HCEC 1CT (cell line): ENCODE results near the gene PHF21A.
"Not testable (repeated sequence)": the region's sequence is repeated elsewhere in the genome, so short reads cannot be mapped to it uniquely, and the experiment has no call there.

Experiments used
- DNase-seq: peaks from one replicate; pipeline ENCODE4 v3.0.0-alpha.2; 2017

The PHF21A gene

DNA sequence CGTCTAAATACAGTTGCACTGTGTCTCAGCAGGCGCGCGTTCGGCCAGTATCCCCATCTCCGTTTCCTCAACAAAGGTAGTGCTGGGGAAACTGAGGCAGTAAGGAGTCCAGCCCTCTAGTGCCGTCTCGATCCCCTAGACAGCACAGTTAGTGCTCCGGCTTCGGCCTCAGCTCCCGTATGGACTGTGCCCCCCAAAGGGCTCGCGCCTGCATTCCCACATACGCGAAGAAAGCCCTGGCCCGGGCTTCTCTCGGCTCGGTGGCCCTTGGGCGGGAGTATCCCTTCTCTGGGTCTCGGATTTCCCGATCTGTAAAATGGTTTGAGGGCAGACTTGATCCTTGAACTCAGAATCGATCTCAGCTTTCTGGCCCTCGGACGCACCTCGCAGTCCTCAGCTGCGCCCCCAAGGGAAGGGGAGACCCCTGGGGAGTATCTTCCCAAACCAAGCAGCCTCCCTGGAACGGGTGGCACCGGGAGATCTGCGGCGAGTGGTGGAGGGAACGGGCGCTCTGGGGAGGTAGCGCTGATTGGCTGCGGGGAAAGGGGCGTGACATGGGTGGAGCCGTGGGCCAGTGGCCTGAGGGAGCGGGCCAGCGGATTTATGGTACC, 202.8 kb downstream of the PHF21A start:
- DNase-seq: peak; percentile 81

- DNase-seq: peak; percentile 99
Observed at GRCh38 chr11:45917623-45918330, 203.5 kb downstream of the PHF21A start, which contains the start of gene PEX16. Gene PEX16 (minus strand): TSS chr11:45917877. CDS start chr11:45917811, 66 bp downstream.

- no peak for DNase-seq
Observed at GRCh38 chr11:45917286-45917622, 204.0 kb downstream of the PHF21A start.

- DNase-seq: no peak
Observed at GRCh38 chr11:45915446-45915845, 205.8 kb downstream of the PHF21A start.

- DNase-seq: no peak
Observed at GRCh38 chr11:45913942-45914635, 207.2 kb downstream of the PHF21A start.

DNA sequence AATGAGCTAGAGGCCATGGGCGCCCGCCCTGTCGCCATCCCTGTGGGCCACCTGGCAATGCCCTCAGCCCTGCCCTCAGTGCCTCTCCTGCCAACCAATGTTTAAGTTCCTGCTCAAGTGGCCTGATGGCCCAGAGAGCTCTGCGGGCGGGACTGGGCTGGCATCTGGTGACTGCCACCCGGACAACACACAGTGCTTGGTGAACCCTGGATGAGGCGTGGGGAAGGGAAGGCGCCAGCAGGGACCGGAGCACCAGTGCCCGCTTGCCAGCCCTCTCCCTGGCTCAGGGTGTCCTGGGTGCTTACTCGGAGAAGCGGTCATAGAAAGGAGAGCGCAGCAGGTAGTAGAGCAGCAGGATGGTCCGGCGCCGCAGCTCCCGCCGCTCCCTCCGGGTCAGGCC, 207.7 kb downstream of the PHF21A start:
- no peak for DNase-seq

- DNase-seq: no peak
Observed at GRCh38 chr11:45910623-45911022, 210.6 kb downstream of the PHF21A start.

DNA sequence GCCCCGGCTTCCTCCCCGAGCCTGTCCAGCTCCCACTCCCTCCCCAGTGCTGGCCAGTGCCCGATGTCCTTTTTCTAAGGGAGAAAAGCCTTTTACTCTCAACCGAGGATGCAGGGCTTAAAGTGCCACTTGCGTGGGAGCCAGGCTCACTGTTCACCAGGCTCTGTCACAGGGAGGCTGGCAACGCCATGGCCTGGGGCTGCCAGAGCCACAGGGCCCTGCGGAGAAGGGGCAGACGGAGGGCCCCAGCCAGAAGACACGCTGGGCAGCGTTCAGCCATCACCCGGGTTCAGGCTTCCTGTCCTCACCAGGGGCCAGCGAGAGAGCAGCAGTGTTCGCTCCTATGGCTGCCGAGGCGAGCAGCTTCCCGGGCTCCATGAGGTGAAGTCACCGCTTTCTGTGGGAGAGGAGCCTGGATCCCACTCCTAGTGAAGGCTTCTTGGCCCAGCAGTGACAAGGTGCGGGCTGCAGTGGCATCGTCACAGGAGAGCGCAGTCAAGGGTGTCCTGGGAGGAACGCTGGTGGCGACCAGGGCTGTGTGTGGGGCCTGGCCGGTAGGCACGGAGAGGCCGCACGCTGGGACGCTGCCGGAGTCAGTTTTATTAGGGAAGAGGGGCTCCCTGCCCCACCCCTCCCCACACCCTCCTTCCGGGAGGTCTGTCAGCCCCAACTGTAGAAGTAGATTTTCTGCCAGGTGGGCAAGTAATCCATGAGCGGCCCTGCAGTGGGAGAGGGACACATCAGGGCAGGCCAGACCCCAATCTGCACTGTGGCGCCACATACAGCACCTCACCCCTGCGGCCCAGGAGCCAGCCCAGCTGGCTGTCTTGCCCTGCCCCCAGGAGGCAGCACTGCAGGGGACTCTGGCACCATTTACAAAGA, 211.4 kb downstream of the PHF21A start:
- no peak for DNase-seq

GRCh38 chr11:45907911-45908370, 213.3 kb downstream of the PHF21A start:
- DNase-seq: no peak

DNA sequence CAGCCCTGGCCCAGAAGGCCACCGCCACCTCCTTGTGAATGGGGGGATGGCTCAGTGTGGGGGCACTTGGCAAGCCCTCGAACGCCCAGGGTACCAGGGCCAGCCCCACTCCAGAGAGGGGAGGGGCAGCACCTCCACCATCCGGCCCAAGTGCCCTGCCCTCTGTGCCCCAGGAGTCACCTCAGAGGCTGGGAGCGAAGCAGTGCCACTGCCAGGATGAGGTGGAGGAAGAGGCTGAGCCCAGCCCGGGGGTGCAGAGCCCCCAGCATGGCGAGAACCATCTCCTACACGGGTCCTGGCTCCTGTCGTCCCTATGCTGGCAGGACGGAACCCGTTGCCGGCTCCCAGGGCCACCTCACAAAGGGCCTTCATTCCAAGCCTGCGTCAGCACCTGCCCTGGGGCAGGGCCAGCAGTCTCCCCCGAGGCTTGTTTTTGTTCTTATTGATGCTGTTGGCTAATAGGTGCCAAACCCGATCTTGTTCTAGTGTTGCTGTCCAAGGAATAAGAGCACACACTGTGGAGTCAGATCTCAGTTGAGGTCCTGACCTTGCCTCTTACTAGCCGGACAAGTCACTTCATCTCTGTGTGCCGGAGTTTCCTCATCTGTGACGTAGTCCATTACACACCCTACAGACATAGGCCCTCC, 214.2 kb downstream of the PHF21A start, which contains the start of gene FREY1:
FREY1 (minus strand) TSS at position 307 of the 647 bp plus-strand sequence; CDS start at position 281, 26 bp downstream.
- no peak for DNase-seq

- DNase-seq: no peak
Observed at GRCh38 chr11:45906096-45906682, 215.1 kb downstream of the PHF21A start.

DNA sequence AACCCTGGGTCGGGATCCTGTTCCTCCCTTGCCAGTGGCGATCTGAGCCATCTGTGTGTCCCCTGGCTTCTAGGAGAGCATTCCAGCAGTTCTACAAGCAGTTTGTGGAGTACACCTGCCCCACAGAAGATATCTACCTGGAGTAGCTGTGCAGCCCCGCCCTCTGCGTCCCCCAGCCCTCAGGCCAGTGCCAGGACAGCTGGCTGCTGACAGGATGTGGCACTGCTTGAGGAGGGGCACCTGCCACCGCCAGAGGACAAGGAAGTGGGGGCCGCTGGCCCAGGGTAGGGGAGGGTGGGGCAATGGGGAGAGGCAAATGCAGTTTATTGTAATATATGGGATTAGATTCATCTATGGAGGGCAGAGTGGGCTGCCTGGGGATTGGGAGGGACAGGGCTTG, 215.7 kb downstream of the PHF21A start:
- DNase-seq: not testable (repeated sequence)

DNA sequence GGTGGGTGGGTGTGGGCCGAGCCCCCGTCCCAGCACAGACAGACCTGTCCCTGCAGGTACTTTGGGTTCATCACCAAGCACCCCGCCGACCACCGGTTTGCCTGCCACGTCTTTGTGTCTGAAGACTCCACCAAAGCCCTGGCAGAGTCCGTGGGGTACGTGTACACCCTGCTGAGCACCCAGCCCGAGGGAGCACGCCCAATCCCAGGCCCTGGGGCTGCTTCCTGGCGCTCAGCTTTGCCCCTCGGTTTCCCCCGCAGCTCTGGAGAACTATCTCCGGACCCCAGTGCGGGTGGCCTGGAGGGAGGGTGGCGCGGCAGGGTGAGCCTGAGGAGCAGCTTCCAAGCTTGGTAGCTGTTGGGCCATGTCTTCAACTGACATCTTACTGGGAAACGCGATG, 216.2 kb downstream of the PHF21A start:
- DNase-seq: no peak

DNA sequence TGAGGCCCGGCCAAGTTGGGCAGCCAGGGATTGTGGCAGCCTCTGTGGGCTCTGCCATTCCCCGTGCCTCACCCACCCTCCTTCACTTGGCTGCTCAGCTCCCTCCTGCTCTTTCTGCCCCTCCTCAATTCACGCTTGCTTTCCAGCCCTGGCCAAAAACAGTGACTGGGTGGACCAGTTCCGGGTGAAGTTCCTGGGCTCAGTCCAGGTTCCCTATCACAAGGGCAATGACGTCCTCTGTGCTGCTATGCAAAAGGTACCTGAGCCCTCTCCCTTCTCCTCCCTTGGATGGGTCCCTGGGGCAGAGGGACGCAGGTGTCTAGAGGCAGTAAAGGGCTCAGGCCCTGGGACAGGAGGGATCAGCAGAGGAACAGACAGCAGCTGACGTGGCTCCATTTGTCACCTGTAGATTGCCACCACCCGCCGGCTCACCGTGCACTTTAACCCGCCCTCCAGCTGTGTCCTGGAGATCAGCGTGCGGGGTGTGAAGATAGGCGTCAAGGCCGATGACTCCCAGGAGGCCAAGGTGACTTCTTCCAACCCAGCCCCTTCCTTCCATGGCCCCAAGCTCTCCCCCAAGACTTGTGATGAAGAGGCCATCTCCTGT, 216.8 kb downstream of the PHF21A start:
- DNase-seq: no peak

DNA sequence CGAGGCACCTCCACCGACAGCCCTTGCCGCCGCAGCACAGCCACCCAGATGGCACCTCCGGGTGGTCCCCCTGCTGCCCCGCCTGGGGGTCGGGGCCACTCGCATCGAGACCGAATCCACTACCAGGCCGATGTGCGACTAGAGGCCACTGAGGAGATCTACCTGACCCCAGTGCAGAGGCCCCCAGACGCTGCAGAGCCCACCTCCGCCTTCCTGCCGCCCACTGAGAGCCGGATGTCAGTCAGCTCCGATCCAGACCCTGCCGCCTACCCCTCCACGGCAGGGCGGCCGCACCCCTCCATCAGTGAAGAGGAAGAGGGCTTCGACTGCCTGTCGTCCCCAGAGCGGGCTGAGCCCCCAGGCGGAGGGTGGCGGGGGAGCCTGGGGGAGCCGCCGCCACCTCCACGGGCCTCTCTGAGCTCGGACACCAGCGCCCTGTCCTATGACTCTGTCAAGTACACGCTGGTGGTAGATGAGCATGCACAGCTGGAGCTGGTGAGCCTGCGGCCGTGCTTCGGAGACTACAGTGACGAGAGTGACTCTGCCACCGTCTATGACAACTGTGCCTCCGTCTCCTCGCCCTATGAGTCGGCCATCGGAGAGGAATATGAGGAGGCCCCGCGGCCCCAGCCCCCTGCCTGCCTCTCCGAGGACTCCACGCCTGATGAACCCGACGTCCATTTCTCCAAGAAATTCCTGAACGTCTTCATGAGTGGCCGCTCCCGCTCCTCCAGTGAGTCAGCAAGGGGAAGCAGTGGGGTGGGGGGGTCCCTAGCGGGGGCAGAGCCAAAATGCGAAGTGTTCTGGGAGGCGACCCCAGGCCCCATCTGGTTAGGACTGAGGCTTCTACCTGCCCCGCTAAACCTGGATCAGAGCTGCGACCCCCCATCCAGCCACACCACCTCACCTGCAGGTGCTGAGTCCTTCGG, 218.5 kb downstream of the PHF21A start:
- DNase-seq: no peak

GRCh38 chr11:45901626-45902025, 219.6 kb downstream of the PHF21A start:
- no peak for DNase-seq

GRCh38 chr11:45900916-45901617, 220.2 kb downstream of the PHF21A start:
- DNase-seq: no peak

GRCh38 chr11:45900175-45900800, 221.0 kb downstream of the PHF21A start:
- not testable (repeated sequence) for DNase-seq
